ENCODE measurements around the gene TEX44.

Gene TEX44

DNA sequence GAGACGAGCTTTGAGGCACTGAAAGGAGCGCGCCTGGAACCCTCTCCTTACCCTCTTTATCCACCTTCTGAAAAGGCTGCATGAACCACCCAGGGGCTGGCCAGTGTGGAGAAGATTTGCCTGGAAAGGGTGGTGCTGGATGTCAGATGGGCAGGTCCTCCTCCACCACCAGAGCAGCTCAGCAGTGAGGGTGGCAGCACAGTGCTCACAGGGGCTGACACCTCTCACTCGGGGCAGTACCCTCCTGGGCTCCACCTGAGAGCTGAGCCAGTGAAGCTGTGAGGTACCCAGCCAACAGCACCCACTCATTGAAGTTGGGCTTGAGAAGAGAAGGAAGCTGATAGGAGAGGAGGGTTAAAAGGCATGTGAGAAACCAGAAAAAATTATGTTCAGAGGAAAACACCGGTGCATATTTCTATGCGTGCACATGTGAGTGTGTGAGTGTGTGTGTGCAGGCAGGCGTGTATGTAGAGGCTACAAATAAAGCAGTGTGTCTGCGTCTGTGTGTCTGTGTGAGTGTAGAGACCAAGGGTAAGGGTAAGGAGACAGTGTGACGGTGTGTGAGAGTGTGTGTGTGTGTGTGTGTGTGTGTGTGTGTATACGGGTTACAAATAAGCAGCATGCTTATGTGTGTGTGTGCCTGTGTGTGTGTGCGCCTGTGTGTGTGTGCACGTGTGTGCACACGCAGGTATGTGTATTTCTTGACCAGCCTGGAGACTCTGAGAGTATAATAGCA is 40.7 kb downstream of the TEX44 start:
- DNase-seq (ENCODE audit: low read depth, low spot score), result no peak

- no peak for DNase-seq (ENCODE audit: low read depth, low spot score)
These were observed 41.7 kb downstream of the TEX44 start for GRCh38 chr2:231634412-231634811.

DNA sequence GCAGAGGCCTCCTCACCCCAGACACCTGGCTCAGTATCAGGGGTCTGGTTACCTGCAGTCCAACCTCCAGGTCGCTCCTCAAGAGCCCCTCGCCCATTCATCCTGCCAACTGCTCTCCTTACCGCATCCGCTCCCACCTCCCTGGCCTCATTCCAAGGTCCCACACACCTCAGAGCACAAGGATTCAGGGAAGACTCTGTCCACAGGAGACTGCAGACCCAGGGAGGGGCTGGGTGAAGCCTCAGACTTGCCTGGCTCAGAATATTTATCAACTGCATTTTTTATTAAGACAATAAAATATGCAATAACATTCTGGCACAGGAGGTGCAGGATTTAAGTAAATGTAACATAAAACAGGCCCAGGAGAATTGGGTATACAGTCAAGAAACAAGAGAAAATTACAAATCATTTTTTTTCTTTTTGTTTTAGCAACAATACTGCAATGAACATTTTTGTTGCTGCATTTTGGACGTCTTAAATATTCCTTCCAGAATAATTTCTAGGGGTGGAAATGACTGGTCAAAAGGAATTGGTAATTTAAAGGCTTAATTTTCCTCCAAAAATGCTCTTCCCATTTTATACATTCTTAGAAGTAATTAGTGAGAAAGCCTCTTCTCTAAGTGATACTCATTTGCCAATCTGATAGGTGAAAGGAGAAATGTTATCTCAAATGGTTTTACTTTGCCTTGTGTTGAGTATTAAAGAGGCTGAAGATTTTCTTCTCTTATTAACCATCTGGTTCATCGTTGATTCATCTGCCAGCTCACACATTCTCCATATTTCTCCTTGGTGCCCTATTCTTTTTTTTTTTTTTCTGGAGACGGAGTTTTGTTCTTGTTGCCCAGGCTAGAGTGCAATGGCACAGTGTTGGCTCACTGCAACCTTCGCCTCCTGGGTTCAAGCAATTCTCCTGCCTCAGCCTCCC is 42.5 kb downstream of the TEX44 start:
- DNase-seq (ENCODE audit: low read depth, low spot score), result no peak

DNA sequence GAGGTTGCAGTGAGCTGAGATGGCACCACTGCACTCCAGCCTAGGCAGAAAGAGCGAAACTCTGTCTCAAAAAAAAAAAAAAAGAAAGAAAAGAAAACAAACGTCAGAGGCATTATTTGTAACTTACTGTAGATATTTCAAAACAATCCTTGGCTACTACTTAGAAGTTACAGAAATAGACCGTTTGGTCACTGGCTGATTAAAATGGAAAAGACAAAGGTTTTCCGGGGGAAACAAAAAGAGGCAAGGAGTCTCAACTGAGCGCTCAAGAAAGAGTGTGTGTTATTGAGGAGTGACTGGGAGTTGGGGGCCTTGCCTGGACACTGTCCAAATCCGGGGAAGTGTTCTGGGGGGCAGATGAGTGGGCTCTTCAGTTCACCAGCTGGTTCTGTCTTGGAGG is 47.6 kb downstream of the TEX44 start:
- DNase-seq (ENCODE audit: low read depth, low spot score), result no peak

- no peak for DNase-seq (ENCODE audit: low read depth, low spot score)
These were observed 48.0 kb downstream of the TEX44 start for GRCh38 chr2:231640641-231641111.

GRCh38 chr2:231642631-231643494 is 50.2 kb downstream of the TEX44 start:
- peak; percentile 60 for DNase-seq (ENCODE audit: low read depth, low spot score)

GRCh38 chr2:231643495-231643888 is 50.8 kb downstream of the TEX44 start:
- no peak for DNase-seq (ENCODE audit: low read depth, low spot score)

Data from smooth muscle cell of the brain vasculature (primary cell).